Liver (tissue), 3 donors: ENCODE results near the gene TTC38.

Experiments used
- EGR1 ChIP-seq, 2 donors: IDR thresholded peaks; 2 replicates each; pipeline ENCODE4 v1.6.1; 2016 to 2018; ENCODE audit warnings: antibody characterized with exemption in 2 of 2, low read depth in 2 of 2
- FOXA1 ChIP-seq: IDR thresholded peaks from 2 replicates; pipeline ENCODE4 v1.6.1; 2016; ENCODE audit warnings: antibody characterized with exemption
- FOXA2 ChIP-seq: IDR thresholded peaks from 2 replicates; pipeline ENCODE4 v1.6.1; 2016; ENCODE audit warnings: antibody characterized with exemption
- GABPA ChIP-seq, 2 donors: IDR thresholded peaks in 1 of 2; conservative IDR thresholded peaks in 1 of 2; 2 replicates each; pipeline ENCODE4 v1.6.1; 2016; ENCODE audit warnings: antibody characterized with exemption in 2 of 2, mild to moderate bottlenecking in 1 of 2, moderate library complexity in 1 of 2
- HNF4G ChIP-seq: IDR thresholded peaks from 2 replicates; pipeline ENCODE4 v1.6.1; 2016; ENCODE audit warnings: antibody characterized with exemption
- RAD21 ChIP-seq, 2 donors: IDR thresholded peaks; 2 replicates each; pipeline ENCODE4 v1.6.1; 2016; ENCODE audit warnings: antibody characterized with exemption in 2 of 2, mild to moderate bottlenecking in 2 of 2
- SP1 ChIP-seq: IDR thresholded peaks from 2 replicates; pipeline ENCODE4 v1.6.1; 2018; ENCODE audit warnings: antibody characterized with exemption, mild to moderate bottlenecking
- TAF1 ChIP-seq: conservative IDR thresholded peaks from 2 replicates; pipeline ENCODE4 v1.6.1; 2016; ENCODE audit warnings: antibody characterized with exemption, mild to moderate bottlenecking
- YY1 ChIP-seq: IDR thresholded peaks from 2 replicates; pipeline ENCODE4 v1.6.1; 2016; ENCODE audit warnings: antibody characterized with exemption, mild to moderate bottlenecking
- TF ChIP-seq, protein P1 (sequence below): fragments of 150-350 bp; IDR thresholded peaks from 2 replicates; pipeline ENCODE4 v1.5.1; 2017; ENCODE audit warnings: improper control_type of control experiment, low read depth, low read length; ENCODE audit not compliant: missing input control
- TF ChIP-seq, protein P2 (sequence below): IDR thresholded peaks from 2 replicates; pipeline ENCODE4 v1.6.1; 2016; ENCODE audit warnings: antibody characterized with exemption, mild to moderate bottlenecking
- TF ChIP-seq, protein P3 (sequence below): IDR thresholded peaks from 2 replicates; pipeline ENCODE4 v1.6.1; 2016; ENCODE audit warnings: antibody characterized with exemption
- TF ChIP-seq, protein P4 (sequence below): IDR thresholded peaks from 2 replicates; pipeline ENCODE4 v1.6.1; 2016; ENCODE audit warnings: antibody characterized with exemption
- TF ChIP-seq, protein P5 (sequence below): IDR thresholded peaks from 2 replicates; pipeline ENCODE4 v1.6.1; 2016; ENCODE audit warnings: antibody characterized with exemption
- donor health status: healthy.
- donor health status: healthy.

DNA sequence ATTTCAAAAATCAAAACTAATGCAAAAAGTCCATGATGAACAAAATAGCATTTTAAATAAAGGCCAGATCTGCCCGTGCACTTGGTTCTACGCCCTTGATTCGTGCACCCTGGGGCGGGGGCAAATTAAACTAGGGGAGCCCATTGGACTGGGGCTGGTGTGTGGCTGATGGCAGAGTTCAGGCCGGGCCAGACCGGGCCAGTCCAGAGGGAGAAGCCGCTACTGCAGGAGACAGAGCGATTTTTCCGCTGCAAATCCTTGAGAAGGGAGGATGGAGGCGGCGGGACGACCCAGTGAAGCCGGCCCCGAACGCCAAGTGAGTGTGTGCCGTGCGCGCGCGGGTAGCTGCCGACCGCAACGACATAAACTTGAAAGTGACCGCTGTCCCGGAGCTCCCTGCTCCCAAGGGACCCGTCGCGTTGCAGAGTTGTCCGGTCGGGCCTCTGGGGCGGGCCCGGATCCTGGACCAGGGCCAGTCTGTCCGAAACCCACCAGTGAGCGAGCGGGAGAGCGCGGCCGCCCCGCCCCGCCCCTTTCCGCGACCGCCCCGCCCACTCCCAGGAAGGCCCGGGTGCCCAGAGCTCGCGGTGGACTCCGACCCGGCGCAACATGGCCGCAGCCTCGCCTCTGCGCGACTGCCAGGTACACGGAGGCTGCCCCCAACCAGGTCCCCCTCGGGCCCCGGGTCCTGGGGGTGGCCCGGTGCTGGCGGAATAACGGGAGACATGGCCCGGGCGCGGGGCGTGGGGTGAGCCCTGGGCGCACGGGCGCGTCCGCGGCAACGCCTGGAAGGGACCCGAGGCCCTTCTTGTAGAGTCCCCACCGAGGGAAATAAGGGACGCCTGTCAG, at the start of gene TTC38:
- TF ChIP-seq, protein P1, sequence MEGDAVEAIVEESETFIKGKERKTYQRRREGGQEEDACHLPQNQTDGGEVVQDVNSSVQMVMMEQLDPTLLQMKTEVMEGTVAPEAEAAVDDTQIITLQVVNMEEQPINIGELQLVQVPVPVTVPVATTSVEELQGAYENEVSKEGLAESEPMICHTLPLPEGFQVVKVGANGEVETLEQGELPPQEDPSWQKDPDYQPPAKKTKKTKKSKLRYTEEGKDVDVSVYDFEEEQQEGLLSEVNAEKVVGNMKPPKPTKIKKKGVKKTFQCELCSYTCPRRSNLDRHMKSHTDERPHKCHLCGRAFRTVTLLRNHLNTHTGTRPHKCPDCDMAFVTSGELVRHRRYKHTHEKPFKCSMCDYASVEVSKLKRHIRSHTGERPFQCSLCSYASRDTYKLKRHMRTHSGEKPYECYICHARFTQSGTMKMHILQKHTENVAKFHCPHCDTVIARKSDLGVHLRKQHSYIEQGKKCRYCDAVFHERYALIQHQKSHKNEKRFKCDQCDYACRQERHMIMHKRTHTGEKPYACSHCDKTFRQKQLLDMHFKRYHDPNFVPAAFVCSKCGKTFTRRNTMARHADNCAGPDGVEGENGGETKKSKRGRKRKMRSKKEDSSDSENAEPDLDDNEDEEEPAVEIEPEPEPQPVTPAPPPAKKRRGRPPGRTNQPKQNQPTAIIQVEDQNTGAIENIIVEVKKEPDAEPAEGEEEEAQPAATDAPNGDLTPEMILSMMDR: no peak
- TF ChIP-seq SP1: peak; percentile 72
- TF ChIP-seq, protein P2, sequence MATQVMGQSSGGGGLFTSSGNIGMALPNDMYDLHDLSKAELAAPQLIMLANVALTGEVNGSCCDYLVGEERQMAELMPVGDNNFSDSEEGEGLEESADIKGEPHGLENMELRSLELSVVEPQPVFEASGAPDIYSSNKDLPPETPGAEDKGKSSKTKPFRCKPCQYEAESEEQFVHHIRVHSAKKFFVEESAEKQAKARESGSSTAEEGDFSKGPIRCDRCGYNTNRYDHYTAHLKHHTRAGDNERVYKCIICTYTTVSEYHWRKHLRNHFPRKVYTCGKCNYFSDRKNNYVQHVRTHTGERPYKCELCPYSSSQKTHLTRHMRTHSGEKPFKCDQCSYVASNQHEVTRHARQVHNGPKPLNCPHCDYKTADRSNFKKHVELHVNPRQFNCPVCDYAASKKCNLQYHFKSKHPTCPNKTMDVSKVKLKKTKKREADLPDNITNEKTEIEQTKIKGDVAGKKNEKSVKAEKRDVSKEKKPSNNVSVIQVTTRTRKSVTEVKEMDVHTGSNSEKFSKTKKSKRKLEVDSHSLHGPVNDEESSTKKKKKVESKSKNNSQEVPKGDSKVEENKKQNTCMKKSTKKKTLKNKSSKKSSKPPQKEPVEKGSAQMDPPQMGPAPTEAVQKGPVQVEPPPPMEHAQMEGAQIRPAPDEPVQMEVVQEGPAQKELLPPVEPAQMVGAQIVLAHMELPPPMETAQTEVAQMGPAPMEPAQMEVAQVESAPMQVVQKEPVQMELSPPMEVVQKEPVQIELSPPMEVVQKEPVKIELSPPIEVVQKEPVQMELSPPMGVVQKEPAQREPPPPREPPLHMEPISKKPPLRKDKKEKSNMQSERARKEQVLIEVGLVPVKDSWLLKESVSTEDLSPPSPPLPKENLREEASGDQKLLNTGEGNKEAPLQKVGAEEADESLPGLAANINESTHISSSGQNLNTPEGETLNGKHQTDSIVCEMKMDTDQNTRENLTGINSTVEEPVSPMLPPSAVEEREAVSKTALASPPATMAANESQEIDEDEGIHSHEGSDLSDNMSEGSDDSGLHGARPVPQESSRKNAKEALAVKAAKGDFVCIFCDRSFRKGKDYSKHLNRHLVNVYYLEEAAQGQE: peak; percentile 80
- peak in 1 of 2 donors; percentile 7 for TF ChIP-seq GABPA (IDR thresholded peaks at IDR 0.05 in 1 of 2, conservative IDR thresholded peaks at IDR 0.05 in 1 of 2)
- TF ChIP-seq TAF1: peak; percentile 84
- no peak for TF ChIP-seq FOXA1
- TF ChIP-seq EGR1 (IDR thresholded peaks at IDR 0.05; ENCODE audit: low read depth in 2 of 2): no peak
- TF ChIP-seq RAD21 (IDR thresholded peaks at IDR 0.05): peak; percentile 9 to 33
- TF ChIP-seq, protein P3, sequence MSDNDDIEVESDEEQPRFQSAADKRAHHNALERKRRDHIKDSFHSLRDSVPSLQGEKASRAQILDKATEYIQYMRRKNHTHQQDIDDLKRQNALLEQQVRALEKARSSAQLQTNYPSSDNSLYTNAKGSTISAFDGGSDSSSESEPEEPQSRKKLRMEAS: no peak
- TF ChIP-seq, protein P4, sequence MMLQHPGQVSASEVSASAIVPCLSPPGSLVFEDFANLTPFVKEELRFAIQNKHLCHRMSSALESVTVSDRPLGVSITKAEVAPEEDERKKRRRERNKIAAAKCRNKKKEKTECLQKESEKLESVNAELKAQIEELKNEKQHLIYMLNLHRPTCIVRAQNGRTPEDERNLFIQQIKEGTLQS: no peak
- TF ChIP-seq FOXA2: no peak
- peak; percentile 34 for TF ChIP-seq HNF4G
- TF ChIP-seq, protein P5, sequence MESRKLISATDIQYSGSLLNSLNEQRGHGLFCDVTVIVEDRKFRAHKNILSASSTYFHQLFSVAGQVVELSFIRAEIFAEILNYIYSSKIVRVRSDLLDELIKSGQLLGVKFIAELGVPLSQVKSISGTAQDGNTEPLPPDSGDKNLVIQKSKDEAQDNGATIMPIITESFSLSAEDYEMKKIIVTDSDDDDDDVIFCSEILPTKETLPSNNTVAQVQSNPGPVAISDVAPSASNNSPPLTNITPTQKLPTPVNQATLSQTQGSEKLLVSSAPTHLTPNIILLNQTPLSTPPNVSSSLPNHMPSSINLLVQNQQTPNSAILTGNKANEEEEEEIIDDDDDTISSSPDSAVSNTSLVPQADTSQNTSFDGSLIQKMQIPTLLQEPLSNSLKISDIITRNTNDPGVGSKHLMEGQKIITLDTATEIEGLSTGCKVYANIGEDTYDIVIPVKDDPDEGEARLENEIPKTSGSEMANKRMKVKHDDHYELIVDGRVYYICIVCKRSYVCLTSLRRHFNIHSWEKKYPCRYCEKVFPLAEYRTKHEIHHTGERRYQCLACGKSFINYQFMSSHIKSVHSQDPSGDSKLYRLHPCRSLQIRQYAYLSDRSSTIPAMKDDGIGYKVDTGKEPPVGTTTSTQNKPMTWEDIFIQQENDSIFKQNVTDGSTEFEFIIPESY: no peak
- peak; percentile 91 for TF ChIP-seq YY1
